Smooth muscle cell (in vitro differentiated cells): ENCODE results near the gene C12orf43. TPM values are rescaled to one million over a fixed set of nuclear protein-coding genes. Genes with fewer than 3 reads are reported as not detected.

Experiments used
- DNase-seq: peaks from one replicate; lab custom pipeline; 2025; ENCODE audit not compliant: unreplicated experiment; lab: John Stamatoyannopoulos, UW
- H2AFZ ChIP-seq: fragments of 200-600 bp; sonication (generic); 2 replicates; pipeline ENCODE4 v1.6.0; 2016; ENCODE audit warnings: antibody characterized with exemption, low read depth, mild to moderate bottlenecking
- H3F3A ChIP-seq: fragments of 200-600 bp; sonication (generic); 2 replicates; pipeline ENCODE4 v1.6.0; 2017; ENCODE audit warnings: antibody characterized with exemption, low read depth
- H3K27ac ChIP-seq: fragments of 200-600 bp; sonication (generic); 2 replicates; pipeline ENCODE4 v1.5.1; 2016; ENCODE audit warnings: low read depth, mild to moderate bottlenecking
- H3K27me3 ChIP-seq: fragments of 200-600 bp; sonication (generic); 2 replicates; pipeline ENCODE4 v1.6.1; 2016; ENCODE audit warnings: low read depth, mild to moderate bottlenecking
- H3K36me3 ChIP-seq: fragments of 200-600 bp; sonication (generic); 2 replicates; pipeline ENCODE4 v1.5.1; 2016; ENCODE audit warnings: low read depth
- H3K4me1 ChIP-seq: fragments of 200-600 bp; sonication (generic); 2 replicates; pipeline ENCODE4 v1.5.1; 2016; ENCODE audit warnings: low read depth
- H3K4me2 ChIP-seq: fragments of 200-600 bp; sonication (generic); 2 replicates; pipeline ENCODE4 v1.6.0; 2016; ENCODE audit warnings: mild to moderate bottlenecking
- H3K4me3 ChIP-seq: fragments of 200-600 bp; sonication (generic); 2 replicates; pipeline ENCODE4 v1.5.1; 2016; ENCODE audit warnings: mild to moderate bottlenecking
- H3K79me2 ChIP-seq: fragments of 200-600 bp; sonication (generic); 2 replicates; pipeline ENCODE4 v1.6.0; 2016; ENCODE audit warnings: low read depth, mild to moderate bottlenecking
- H3K9ac ChIP-seq: fragments of 200-600 bp; sonication (generic); 2 replicates; pipeline ENCODE4 v1.6.0; 2016; ENCODE audit warnings: low read depth
- H3K9me3 ChIP-seq: fragments of 200-600 bp; sonication (generic); replicated peaks from 2 replicates; pipeline ENCODE4 v1.5.1; 2016; ENCODE audit warnings: low read depth
- H4K20me1 ChIP-seq: fragments of 200-600 bp; sonication (generic); 2 replicates; pipeline ENCODE4 v1.6.0; 2016; ENCODE audit warnings: low read depth
- WGBS: methylation state at CpG from one replicate; pipeline ENCODE4 v1.1.7; 2016; ENCODE audit warnings: low lambda C conversion rate; 5-methylcytosine and 5-hydroxymethylcytosine counted together
- polyA plus RNA-seq: library from polyadenylated mRNA; unstranded; fragments of >200 nt; fragmentation: Nextera tagmentation; extraction: Ambion mirVana; gene quantifications from 2 replicates; pipeline ENCODE4 v1.2.1, GENCODE V29; 2016
- total RNA-seq: library from RNA; depleted of rRNA; stranded (reverse); fragments of >200 nt; gene quantifications from 2 replicates; pipeline ENCODE4 v1.2.3, GENCODE V29; 2014
- TF ChIP-seq, protein P1 (sequence below): fragments of 200-600 bp; sonication (generic); IDR thresholded peaks from 2 replicates; pipeline ENCODE4 v1.5.1; 2017; ENCODE audit warnings: borderline replicate concordance, mild to moderate bottlenecking, antibody characterized with exemption; ENCODE audit not compliant: insufficient read depth, poor library complexity, severe bottlenecking

C12orf43 gene
- total and polyA plus RNA-seq, 2 experiments from 2014 or later: 9.4 to 14.1 TPM

DNA sequence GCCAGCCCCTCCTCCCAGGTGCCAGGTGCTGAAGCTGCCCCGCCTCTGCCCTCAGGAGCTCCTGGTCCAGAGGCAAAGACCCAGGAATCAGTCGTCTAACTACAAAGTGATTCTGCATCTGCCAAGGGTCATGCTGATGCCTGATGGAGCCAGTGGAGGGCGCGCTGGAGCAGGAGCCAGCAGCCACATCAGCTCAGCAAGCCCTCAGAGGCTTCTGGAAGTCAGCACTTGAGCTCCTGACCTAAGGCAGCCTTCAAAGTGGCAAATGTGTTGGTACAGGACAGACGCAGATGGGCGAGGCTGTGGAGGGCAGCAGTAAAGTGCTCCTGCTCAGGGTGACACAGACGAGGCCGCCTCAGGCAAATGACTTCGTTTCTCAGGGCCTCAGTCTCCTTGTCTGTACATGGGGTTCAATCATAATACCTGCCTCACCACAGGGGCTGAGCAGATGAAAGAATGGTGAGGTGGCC lies 10.9 kb downstream of the C12orf43 start:
- Histone ChIP-seq H3K27ac (no peak overlapping the region), H3K36me3 (peaks cover 6% of the 10 kb centered on the region), H3F3A (no peaks in the 10 kb centered on the region), H3K9me3 (no peaks in the 10 kb centered on the region), H3K79me2 (no peaks in the 10 kb centered on the region), H3K4me2 (no peak overlapping the region), H3K4me1 (no peaks in the 10 kb centered on the region), H3K4me3 (no peak overlapping the region), H3K27me3 (no peaks in the 10 kb centered on the region), H4K20me1 (no peaks in the 10 kb centered on the region), H2AFZ (no peak overlapping the region), H3K9ac (no peak overlapping the region)
- no peak for DNase-seq
- TF ChIP-seq, protein P1, sequence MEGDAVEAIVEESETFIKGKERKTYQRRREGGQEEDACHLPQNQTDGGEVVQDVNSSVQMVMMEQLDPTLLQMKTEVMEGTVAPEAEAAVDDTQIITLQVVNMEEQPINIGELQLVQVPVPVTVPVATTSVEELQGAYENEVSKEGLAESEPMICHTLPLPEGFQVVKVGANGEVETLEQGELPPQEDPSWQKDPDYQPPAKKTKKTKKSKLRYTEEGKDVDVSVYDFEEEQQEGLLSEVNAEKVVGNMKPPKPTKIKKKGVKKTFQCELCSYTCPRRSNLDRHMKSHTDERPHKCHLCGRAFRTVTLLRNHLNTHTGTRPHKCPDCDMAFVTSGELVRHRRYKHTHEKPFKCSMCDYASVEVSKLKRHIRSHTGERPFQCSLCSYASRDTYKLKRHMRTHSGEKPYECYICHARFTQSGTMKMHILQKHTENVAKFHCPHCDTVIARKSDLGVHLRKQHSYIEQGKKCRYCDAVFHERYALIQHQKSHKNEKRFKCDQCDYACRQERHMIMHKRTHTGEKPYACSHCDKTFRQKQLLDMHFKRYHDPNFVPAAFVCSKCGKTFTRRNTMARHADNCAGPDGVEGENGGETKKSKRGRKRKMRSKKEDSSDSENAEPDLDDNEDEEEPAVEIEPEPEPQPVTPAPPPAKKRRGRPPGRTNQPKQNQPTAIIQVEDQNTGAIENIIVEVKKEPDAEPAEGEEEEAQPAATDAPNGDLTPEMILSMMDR: peak; percentile 54
- 64% methylated on average over 9 of the region's 9 CpGs for WGBS

DNA sequence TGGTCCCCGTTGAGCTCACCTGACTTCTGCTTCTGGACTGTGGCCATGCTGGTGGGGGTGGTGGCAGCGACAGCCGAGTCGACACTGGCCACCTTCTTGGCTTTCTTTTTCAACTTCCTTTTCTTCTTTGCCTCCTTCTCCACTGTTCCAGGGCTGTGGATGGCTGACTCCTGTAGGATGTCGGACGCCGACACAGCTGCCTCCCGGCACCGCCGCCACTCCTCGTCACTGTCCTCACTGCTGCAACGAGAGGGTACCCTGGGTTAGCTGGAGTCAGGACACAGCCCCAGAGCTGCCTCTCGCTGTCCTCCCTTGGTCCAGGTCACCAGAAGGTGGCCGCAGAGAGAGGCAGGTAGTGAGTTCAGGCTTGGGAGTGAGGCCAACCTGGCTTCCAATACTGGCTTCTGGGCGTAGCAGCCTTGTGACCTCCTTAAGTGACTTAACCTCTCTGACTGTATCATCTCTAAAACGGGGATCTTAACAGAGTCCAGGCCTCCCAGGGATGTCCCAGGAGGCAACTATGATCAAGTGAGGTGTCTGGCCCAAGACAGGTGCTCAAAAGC lies 12.0 kb downstream of the C12orf43 start:
- no peak for DNase-seq
- Histone ChIP-seq H3K27me3 (no peaks in the 10 kb centered on the region), H3K79me2 (no peaks in the 10 kb centered on the region), H4K20me1 (no peaks in the 10 kb centered on the region), H3F3A (no peaks in the 10 kb centered on the region), H3K4me3 (no peak overlapping the region), H2AFZ (no peak overlapping the region), H3K9me3 (no peaks in the 10 kb centered on the region), H3K27ac (no peak overlapping the region), H3K4me1 (no peaks in the 10 kb centered on the region), H3K9ac (no peak overlapping the region), H3K4me2 (no peak overlapping the region), H3K36me3 (peaks cover 6% of the 10 kb centered on the region)
- TF ChIP-seq, protein P1: no peak
- WGBS: 97% methylated on average over 16 of the region's 16 CpGs

DNA sequence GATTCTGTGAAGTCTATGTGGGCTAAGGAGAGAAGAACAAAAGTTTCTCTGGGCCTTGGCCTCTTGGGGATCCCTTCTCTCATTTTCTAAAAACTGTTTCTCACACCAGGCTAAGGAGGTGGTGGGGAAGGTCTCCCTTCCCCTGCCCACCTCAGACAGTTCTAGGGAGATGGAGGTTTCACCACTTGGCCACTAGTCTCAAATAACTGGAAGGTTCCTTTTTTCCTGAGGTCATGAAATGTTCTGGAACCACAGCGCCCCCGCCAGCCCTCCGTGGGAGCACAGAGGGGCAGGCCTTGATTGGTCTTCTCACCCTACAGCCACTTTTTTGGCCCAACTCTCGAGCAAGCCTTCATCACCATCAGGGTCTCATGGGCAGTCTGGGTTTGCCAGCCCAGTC lies 12.6 kb downstream of the C12orf43 start:
- Histone ChIP-seq H2AFZ (no peak overlapping the region), H3K79me2 (no peaks in the 10 kb centered on the region), H3K4me1 (no peaks in the 10 kb centered on the region), H4K20me1 (no peaks in the 10 kb centered on the region), H3K4me2 (no peak overlapping the region), H3K27ac (no peak overlapping the region), H3F3A (no peaks in the 10 kb centered on the region), H3K4me3 (no peak overlapping the region), H3K9ac (no peak overlapping the region), H3K27me3 (no peaks in the 10 kb centered on the region), H3K36me3 (peaks cover 6% of the 10 kb centered on the region), H3K9me3 (no peaks in the 10 kb centered on the region)
- DNase-seq: no peak
- WGBS: 90% methylated on average over 4 of the region's 4 CpGs
- TF ChIP-seq, protein P1: no peak
